HG03175 (cell line): ENCODE measurements around the gene UPK3BL1.
A peak's percentile ranks its signal among the peaks of the same experiment; 100 is the strongest.
"Not testable (repeated sequence)": the region's sequence is repeated elsewhere in the genome, so short reads cannot be mapped to it uniquely, and the experiment has no call there.

Experiments used
- ATAC-seq: cut with Tn5 transposase; IDR thresholded peaks from one replicate; pipeline ENCODE4 v1.9.1; 2021; ENCODE audit warnings: mild to moderate bottlenecking, moderate library complexity; ENCODE audit not compliant: unreplicated experiment

The UPK3BL1 gene

GRCh38 chr7:102630622-102631021 is 12.0 kb downstream of the UPK3BL1 start:
- ATAC-seq: not testable (repeated sequence)

GRCh38 chr7:102627271-102627904 is 15.2 kb downstream of the UPK3BL1 start:
- not testable (repeated sequence) for ATAC-seq

- ATAC-seq: not testable (repeated sequence)
Measured at GRCh38 chr7:102618122-102618521, 24.5 kb downstream of the UPK3BL1 start.

GRCh38 chr7:102616507-102617125 is 26.0 kb downstream of the UPK3BL1 start, which contains the start of gene RASA4:
Gene RASA4, minus strand, starts transcription at chr7:102616756. Its CDS starts 67 bp downstream, at chr7:102616689.
- ATAC-seq: peak; percentile 79

- ATAC-seq: not testable (repeated sequence)
Measured at GRCh38 chr7:102615930-102616329, 26.7 kb downstream of the UPK3BL1 start.

GRCh38 chr7:102614873-102615272 is 27.7 kb downstream of the UPK3BL1 start:
- not testable (repeated sequence) for ATAC-seq

- peak; percentile 15 for ATAC-seq
Measured at GRCh38 chr7:102614346-102614697, 28.3 kb downstream of the UPK3BL1 start.

- ATAC-seq: peak; percentile 64
Measured at GRCh38 chr7:102613575-102614345, 28.8 kb downstream of the UPK3BL1 start.

- not testable (repeated sequence) for ATAC-seq
Measured at GRCh38 chr7:102611675-102612325, 30.8 kb downstream of the UPK3BL1 start.

- ATAC-seq: peak; percentile 44
Measured at GRCh38 chr7:102611013-102611674, 31.4 kb downstream of the UPK3BL1 start.

- not testable (repeated sequence) for ATAC-seq
Measured at GRCh38 chr7:102610441-102610840, 32.1 kb downstream of the UPK3BL1 start.

GRCh38 chr7:102609734-102610133 is 32.9 kb downstream of the UPK3BL1 start:
- not testable (repeated sequence) for ATAC-seq

GRCh38 chr7:102606848-102607247 is 35.7 kb downstream of the UPK3BL1 start:
- not testable (repeated sequence) for ATAC-seq

- ATAC-seq: not testable (repeated sequence)
Measured at GRCh38 chr7:102604431-102605145, 38.0 kb downstream of the UPK3BL1 start.

GRCh38 chr7:102602317-102602716 is 40.3 kb downstream of the UPK3BL1 start:
- not testable (repeated sequence) for ATAC-seq

- ATAC-seq: not testable (repeated sequence)
Measured at GRCh38 chr7:102599699-102600098, 42.9 kb downstream of the UPK3BL1 start.

GRCh38 chr7:102596036-102596435 is 46.6 kb downstream of the UPK3BL1 start:
- ATAC-seq: not testable (repeated sequence)

- ATAC-seq: peak; percentile 64
Measured at GRCh38 chr7:102593637-102594334, 48.8 kb downstream of the UPK3BL1 start.

- ATAC-seq: peak; percentile 56
Measured at GRCh38 chr7:102592477-102593019, 50.0 kb downstream of the UPK3BL1 start.
